SK-N-SH treated with all-trans-retinoic acid at 6 μM for 48 hours (cell line): ENCODE data around the gene EPHB4.

Source experiments
- ARNTL ChIP-seq: fragments of 450-650 bp; formaldehyde crosslinking; IDR thresholded peaks from 2 replicates; pipeline ENCODE4 v1.5.0; 2020; ENCODE audit warnings: low read depth, mild to moderate bottlenecking, moderate library complexity, borderline replicate concordance
- GLIS3 ChIP-seq: fragments of 250-450 bp; sonication (Bioruptor Pico); IDR thresholded peaks from 2 replicates; pipeline ENCODE4 v1.5.0; 2020; ENCODE audit warnings: mild to moderate bottlenecking, moderate library complexity
- ISL1 ChIP-seq: fragments of 250-450 bp; sonication (Bioruptor Pico); IDR thresholded peaks from 2 replicates; pipeline ENCODE4 v2.1.2; 2022; ENCODE audit warnings: mild to moderate bottlenecking, moderate library complexity
- PATZ1 ChIP-seq: fragments of 250-450 bp; sonication (Bioruptor Pico); IDR thresholded peaks from 2 replicates; pipeline ENCODE4 v1.8.0; 2020; ENCODE audit warnings: mild to moderate bottlenecking, moderate library complexity, borderline replicate concordance
- POU6F1 ChIP-seq: fragments of 250-450 bp; sonication (Bioruptor Pico); IDR thresholded peaks from 2 replicates; pipeline ENCODE4 v1.8.0; 2021; ENCODE audit warnings: low read depth, mild to moderate bottlenecking, moderate library complexity, borderline replicate concordance
- ZFP3 ChIP-seq: fragments of 250-450 bp; sonication (Bioruptor Pico); IDR thresholded peaks from 2 replicates; pipeline ENCODE4 v1.5.0; 2020; ENCODE audit warnings: mild to moderate bottlenecking, moderate library complexity
- ZFP30 ChIP-seq: fragments of 450-650 bp; formaldehyde crosslinking; IDR thresholded peaks from 2 replicates; pipeline ENCODE4 v1.5.0; 2022; ENCODE audit warnings: mild to moderate bottlenecking, moderate library complexity

GRCh38 chr7:100859856-100860255 lies 32.5 kb upstream of the EPHB4 start:
- TF ChIP-seq GLIS3 (CRISPR knock-in tag) (no peak), ZFP30 (no peak), PATZ1 (CRISPR knock-in tag) (no peak), ZFP3 (CRISPR knock-in tag) (no peak), POU6F1 (no peak), ARNTL (CRISPR knock-in tag) (no peak), ISL1 (CRISPR knock-in tag) (no peak)
